Measurements from ENCODE around the gene SLC1A5. TPM values are rescaled to one million over a fixed set of nuclear protein-coding genes. Genes with fewer than 3 reads are reported as not detected.
"Not testable (repeated sequence)": the region's sequence is repeated elsewhere in the genome, so short reads cannot be mapped to it uniquely, and the experiment has no call there.

The SLC1A5 gene
- total RNA-seq, 1 donor from 2014 or later = 92.7 TPM

DNA sequence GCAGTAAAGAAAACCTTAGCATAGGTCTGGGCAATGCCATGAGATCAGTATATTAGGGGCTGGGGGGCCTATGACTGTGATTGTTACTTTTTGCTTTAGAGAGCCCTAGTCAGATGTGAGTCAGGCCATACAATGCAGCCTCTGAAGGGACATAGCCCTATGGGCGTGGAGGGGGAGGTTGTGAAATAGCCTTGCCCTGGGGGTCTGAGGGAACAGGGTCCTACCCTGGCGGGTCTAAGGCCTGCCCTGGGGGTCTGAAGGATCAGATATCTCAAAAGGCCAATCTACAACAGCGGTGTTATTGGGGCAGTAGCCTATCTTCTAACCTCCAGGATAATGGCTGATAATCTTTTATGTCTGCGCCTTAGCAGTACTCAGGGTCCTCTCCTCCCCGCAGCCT, 13.8 kb upstream of the SLC1A5 start:
- no peak for DNase-seq (ENCODE audit: low read depth)

DNA sequence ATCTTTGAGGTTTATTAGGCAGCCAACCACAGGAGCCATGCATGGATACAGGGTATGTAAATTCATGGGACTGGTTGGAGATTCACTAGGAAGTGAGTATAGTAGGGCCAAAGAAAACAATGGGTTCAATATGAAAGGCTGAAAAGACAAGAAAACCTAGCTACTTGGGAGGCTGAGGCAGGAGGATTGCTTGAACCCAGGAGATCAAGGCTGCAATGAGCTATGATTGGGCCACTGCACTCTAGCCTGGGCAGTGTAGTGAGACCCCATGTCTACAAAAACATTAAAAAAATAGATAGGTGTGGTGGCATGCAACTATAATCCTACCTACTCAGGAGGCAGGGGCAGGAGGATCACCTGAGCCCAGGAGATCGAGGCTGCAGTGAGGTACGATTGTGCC, 10.3 kb upstream of the SLC1A5 start:
- DNase-seq (ENCODE audit: low read depth) = no peak

DNA sequence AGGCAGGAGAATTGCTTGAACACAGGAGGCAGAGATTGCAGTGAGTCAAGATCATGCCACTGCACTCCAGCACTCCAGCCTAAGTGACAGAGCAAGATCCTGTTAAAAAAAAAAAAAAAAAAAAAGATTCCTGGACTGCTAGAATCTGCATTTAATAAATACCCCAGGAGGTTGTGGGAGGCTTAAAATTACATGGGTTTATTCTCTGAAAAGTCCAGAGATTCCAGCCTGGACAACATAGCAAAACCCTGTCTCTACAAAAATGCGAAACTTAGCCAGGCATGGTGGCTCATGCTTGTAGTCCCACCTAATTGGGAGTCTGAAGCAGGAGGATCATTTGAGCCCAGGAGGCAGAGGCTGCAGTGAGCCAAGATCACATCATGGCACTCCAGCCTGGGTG, 9.5 kb upstream of the SLC1A5 start:
- DNase-seq (ENCODE audit: low read depth) = no peak

DNA sequence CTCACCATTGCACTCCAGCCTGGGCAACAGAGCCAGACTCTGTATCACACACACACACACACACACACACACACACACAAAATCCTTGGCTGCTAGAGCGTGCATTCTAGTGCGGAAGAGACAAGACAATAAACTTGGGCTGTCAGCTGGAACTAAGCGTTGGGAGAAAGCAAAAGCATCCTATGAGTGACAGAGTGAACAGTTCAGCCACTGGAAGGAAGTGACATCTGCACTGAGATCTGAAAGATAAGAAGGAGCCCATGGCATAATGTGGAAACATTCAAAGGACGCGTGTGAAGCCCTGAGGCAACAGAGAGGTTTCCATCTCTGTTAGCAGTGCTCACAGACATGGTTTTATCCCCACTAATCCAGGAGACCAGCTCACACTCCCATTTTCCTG, 3.5 kb upstream of the SLC1A5 start:
- DNase-seq (ENCODE audit: low read depth) = no peak

DNA sequence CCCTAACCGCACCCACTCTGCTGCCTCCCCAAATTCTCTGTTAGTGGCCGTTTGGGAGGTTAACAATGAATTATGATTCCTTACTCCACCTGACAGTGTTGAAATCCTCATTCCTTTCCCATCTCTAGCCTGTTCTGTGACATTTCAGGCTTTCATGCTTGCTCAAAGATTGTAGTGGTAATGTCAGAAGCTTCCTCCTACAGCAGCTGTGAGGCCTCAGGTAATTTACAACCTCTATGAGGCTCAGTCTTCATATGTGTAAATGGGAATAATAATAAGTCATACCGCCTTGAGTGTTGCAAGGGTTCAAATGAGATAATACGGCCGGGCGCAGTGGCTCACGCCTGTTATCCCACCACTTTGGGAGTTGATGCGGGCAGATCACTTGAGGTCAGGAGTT, 977 bp upstream of the SLC1A5 start:
- DNase-seq (ENCODE audit: low read depth) = no peak

DNA sequence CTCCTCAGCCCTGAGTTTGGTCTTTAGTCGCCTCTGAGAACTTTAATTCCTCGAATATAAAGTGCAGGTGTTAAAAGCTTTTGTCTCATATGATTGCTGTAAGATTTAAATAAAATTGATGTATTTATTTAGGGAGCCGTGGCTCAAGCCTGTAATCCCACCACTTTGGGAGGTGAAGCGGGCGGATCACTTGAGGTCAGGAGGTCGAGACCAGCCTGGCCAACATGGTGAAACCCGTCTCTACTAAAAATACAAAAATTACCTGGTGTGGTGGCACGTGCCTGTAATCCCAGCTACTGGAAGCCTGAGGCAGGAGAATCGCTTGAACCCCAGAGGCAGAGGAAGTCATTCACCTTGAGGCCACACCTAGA, 559 bp upstream of the SLC1A5 start:
- no peak for DNase-seq (ENCODE audit: low read depth)

DNA sequence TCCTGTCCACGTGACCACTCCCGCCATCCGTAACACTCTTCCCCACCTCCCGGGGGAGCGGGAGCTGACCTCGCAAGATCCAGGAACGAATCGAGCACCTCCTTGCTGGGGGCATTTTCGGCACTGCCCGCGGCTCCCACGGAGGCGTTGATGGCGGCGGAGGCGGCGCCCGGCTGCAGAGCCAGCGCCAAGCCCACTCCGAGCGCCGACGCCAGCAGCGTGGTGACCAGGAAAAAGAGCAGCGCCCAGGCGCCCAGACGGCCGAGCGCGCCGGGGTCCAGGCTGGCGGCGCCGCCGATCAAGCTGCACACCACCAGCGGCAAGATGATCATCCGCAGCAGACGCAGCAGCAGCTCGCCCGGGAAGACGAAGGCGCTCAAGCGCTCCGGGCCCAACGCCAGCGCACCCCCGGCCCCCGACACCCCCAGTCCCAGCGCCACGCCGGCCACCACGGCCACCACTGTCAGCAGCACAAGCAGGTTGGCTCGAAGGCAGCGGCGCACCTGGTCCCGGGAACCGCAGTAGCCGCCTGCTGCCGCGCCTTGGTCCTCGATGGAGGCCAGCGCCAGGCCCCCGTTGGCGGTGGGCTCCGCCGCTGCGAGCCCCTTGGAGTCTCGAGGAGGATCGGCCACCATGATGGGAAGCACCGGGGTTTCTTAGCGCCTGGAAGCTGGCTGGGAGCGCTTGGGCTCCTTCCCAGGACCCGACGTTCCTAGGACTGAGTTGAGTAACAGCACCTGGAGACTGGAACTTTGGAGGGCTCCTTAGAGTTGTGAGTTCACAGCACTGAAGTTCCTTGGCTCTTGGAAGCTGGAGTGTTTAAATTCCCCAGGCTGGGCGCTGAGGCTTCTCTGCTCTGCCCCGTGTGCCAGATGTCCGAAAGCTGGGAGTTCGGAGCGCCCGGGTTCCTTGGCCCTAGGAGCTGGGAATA, 798 bp downstream of the SLC1A5 start:
- DNase-seq (ENCODE audit: low read depth) = peak; percentile 46

DNA sequence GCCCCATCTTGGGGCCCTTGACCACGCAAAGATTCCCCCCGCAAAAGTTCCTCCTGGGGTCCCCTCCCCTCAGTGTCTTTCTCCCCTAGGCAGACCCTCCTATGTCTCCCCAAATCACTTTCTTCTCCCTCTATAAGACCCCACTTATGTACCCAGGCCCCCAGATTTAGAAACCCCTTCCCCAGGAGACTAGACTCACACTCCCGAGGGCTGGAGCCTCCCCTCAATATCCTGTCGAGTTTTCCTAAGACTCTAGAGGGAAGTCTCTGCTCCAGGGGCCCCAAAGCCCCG, 1.4 kb downstream of the SLC1A5 start:
- DNase-seq (ENCODE audit: low read depth) = no peak

DNA sequence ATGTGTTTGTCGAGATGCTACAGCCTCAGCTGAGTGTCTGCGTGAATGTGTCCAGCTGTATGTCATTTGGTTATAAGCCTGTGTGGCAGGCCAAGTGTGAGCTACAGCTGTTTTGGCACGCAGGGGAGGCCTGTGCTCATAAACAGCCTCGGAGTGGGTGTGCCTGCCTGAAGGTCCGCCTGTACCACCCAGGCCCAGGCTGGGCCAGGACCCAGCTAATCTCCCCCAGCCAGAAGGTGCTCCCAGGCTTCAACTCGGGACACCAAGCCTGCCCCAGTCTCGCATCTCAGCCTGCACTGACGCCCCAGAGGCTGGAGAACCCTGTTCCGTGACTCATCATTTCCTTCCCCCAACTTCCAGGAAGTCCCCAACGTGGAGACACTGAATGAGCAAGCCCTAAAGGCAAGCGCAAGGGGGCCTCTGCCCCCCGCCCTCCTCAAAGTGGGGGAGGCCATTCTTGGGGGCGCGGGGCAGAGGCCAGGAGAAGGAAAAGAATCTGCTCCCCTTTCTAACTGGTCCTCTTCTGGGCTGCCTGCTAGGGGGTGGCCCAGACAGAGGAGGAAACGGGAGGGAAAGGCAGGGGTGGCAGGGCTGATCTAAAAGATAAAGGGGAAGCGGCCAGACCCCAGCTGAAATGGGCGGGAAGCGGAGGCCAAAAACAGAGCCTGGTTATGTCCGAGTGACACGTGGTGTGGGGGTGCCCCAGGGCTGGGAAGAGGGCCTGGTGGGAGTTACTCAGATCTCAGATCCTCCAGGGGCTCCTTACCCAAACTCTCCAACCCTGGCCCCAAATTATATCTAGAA, 2.0 kb downstream of the SLC1A5 start:
- DNase-seq (ENCODE audit: low read depth) = peak; percentile 74

DNA sequence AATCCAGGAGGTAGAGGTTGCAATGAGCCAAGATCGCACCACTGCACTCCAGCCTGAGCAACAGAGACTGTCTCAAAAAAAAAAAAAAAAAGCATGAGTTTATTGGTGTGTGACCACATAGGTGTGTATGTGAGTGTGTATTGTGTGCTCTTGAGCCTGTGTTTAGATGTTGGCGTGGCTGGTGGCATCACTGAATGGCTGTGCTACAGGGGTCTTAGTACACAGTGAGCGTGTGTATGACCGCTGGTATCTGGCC, 2.5 kb downstream of the SLC1A5 start:
- peak; percentile 29 for DNase-seq (ENCODE audit: low read depth)

DNA sequence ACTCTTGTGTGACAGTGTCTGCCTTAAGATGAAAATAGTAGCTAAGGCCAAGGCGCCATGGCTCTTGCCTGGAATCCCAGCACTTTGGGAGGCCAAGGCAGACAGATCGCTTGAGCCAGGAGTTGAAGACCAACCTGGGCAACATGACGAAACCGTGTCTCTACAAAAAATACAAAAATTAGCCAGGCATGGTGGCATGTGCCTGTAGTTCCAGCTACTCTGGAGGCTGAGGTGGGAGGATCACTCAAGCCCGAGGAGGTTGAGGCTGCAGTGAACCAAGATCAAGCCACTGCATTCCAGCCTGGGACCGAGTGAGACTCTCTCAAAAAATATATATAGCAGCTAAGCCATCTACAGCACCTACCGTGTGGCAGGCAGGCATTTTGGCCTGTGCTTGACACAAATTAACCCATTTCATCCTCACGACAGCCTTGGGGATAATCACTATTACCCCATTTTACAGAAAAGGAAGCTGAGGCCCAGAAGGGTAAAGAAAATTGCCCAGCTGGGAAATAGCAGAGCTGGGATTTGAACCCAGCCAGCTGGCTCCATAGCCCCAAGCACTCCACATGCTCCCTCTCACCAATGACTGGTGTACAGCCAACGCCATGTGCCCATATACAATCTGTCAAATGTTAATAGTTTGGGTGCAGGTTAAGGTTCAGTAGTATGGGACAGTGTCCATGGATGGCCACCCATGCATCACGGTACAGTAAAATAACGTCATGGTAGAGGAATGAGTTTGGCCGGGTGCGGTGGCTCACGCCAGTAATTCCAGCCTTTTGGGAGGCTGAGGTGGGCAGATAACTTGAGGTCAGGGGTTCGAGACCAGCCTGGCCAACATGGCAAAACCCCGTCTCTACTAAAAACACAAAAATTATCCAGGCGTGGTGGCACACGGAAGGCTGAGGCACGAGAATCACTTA, 3.1 kb downstream of the SLC1A5 start:
- DNase-seq (ENCODE audit: low read depth) = peak; percentile 67

DNA sequence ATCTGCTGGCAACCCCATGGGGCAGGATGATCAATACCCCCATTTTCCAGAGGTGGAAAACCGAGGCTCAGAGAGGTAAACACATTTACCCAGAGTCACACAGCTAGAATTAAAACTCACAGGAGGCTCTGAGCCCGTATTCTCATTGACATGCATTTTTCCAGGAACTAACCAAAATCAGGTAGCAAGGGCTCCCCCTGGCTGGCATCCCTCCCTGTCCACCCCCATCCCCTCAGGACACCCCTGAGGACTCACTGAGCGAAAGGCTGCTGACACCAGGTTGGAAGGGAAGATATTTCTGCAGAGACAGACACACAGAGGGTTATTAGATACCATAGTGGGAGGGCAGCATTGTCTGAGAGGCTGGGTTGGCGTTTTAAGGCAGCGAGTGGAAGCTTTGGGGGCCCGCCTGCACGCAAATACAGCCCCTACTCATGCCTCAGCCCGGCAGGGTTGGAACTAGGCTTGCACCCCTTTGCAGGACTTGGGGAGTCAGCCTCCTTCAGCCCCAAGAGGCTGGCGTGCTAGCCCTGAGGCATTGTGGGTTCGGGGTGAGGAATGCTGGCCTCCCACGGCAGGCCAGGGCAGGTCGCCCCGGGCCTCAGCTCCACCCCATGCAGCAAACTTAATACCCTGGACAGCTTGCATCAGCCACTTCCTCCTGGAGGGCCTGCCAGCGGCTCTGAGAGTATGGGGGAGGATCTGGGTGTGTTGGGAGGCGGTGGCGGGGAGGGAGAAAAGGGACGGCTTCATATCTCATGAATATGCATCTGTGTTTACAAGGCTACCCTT, 3.9 kb downstream of the SLC1A5 start:
- DNase-seq (ENCODE audit: low read depth) = peak; percentile 87

DNA sequence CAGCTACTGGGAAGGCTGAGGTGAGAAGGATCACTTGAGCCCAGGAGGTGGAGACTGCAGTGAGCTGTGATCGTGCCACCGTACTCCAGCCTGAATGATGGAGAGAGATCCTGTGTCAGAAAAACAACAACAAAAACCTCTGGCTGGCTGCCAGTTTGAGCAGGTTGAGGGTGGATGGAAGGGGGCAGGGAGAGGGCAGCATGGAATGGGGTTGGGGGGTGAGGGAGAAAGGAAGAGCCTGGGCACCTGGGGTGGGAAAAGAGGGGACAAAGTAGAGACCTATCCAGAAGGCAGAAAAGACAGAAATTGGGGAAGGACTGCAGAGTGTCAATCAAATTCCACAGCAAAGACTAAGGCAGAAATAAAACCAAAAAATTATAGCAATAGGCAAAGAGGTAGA, 4.7 kb downstream of the SLC1A5 start:
- peak; percentile 34 for DNase-seq (ENCODE audit: low read depth)

DNA sequence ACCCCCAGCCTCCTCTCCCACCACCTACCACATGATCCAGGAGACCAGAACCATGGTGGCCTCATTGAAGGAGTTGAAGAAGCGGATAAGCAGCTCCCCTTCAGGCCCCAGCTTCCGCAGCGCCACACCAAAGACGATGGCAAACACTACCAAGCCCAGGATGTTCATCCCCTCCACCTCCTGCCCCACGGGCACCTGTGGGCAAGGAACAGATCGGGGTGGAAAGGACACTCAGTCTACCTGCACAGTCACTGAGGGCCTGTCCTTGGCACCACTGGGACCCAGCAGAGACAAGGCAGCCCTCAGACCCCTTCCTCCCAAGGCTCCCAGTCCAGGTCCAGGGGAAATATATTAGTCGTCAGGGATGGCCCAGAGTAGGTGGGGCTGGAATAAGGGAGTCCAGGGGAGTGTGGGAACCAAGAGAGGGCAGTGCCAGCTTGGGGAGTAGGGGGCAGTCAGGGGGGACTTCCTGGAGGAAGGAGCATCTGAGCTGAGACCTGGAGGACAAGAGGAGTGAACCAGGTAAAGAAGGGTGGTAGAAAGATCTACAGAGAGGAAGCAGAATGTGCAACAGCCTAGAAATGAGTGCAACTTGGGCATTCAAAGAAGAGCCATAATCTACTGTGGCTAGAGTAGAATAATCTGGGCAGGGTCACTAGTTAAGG, 5.9 kb downstream of the SLC1A5 start:
- DNase-seq (ENCODE audit: low read depth) = no peak

DNA sequence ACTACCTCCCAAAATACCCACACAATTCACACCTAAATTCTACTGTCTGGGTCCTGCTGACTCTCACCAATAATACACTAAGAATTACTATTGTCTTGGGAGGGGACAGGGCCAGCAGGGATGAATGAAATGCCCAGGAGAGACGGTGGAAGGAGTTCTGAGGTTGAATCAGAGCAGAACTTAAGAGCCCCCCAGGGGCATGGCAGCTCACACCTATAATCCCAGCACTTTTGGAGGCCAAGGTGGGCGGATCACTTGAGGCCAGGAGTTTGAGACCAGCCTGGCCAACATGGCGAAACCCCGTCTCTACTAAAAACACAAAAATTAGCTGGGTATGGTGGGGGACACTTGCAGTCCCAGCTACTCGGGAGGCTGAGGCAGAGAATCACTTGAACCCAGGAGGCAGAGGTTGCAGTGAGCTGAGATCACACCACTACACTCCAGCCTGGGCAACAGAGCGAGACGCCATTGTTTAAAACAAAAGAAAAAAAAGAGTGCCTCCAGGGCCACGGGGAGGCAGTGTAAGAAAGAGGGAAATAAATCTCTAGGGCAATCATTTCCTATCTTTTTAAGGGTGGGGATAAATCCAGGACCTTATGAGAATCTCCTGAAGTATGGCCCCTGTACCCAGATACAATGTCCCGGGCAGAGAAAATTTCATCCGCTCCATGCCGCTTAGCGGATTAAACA, 10.3 kb downstream of the SLC1A5 start:
- not testable (repeated sequence) for DNase-seq (ENCODE audit: low read depth)

DNA sequence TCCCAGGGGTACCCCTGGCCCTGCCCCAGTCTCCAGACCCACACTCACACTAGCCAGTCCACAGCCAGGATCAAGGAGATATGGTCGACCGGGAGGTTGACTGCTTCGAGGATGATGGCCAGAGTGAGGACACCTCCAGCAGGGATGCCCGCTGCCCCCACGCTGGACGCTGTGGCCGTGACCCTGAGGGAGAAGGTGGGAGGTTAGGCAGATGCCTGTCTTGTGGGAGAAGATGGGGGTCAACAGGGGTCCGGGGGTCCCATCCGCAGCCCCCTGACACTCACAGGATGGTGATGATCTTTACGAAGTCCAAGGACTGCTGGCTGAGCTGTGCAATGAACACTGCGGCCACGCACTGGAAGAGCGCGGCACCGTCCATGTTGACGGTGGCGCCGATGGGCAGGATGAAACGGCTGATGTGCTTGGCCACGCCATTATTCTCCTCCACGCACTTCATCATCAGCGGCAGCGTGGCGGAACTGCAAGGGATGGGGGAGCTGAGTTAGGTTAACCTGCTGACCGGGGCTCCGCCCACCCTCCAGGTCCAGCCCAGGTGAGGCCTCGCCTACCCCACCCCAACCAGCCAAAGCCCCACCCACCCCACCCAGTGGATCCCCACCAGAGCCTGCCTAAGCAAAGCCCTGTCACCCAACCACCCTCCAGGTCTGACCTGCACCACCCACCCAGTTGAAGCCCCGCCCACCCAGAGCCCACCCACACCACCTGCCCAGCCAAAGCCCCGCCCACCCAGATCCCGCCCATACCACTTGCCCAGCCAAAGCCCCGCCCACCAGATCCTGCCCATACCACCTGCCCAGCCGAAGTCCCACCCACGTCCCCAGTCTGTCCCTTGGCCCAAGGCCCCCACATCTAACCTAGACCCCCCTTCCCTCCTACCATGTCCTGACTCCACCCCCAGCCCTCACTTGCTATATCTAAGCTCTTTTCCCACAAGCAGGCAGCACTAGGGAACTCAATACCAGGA, 11.2 kb downstream of the SLC1A5 start:
- no peak for DNase-seq (ENCODE audit: low read depth)

DNA sequence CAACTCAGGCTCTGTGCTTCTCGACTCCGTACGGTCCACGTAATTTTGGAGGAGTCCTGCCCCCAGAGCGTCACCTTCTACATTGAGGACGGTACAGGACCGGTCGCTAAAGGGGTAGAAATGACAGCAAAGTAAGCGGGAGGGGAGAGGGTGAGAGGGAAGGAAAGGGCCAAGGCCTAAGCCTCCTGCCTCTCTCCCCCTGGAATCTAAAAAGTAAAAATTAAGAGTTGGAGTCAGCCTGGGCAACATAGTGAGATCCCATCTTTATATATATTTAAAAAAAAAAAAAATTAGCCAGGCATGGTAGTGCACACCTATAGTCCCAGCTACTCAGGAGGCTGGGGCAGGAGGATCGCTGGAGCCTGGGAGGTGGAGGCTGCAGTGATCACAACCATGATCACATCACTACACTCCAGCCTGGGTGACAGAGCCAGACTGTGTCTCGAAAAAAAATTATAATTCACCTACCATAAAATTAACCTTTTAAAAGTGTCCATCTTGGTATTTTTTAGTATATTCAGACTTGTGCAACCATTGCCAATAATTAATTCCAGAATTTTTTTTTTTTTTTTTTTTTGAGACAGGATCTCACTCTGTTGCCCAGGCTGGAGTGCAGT, 12.6 kb downstream of the SLC1A5 start:
- DNase-seq (ENCODE audit: low read depth) = no peak

DNA sequence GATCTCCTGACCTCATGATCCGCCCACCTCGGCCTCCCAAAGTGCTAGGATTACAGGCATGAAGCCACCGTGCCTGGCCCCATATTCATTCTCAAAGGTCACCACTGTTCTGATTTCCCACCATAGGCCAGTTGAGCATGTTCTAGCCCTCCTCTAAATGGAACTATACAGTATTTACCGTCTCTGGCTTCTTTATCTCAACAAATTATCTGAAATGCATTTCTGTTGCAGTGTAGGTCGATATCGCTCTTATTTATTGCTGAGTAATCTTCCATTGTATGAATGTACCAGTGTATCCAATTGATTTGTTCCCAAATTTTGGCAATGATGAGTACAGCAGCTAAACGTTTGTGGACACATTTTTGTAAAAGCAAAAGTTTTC, 15.4 kb downstream of the SLC1A5 start:
- DNase-seq (ENCODE audit: low read depth) = no peak

All from renal cortical epithelial cell (primary cell).